Esophagus squamous epithelium (tissue), 4 donors: Measurements from ENCODE around the gene TRMT61B.

Experiments used
- POLR2A ChIP-seq, 4 donors: fragments of 450-650 bp; IDR thresholded peaks; one replicate each; pipeline ENCODE4 v1.6.1; 2017; ENCODE audit warnings: antibody characterized with exemption in 4 of 4, mild to moderate bottlenecking in 4 of 4, moderate library complexity in 3 of 4
- TF ChIP-seq, protein P1 (sequence below), 6 experiments: fragments of 450-650 bp in 4 of 6; fragments of 200-600 bp in 2 of 6; sonication (generic) in 2 of 6; IDR thresholded peaks; one replicate each; pipeline ENCODE4 v1.5.1; 2016 to 2019; ENCODE audit warnings: antibody characterized with exemption in 6 of 6, mild to moderate bottlenecking in 4 of 6, moderate library complexity in 4 of 6

GRCh38 chr2:28835781-28836180 lies 34.3 kb downstream of the TRMT61B start:
- TF ChIP-seq, protein P1, sequence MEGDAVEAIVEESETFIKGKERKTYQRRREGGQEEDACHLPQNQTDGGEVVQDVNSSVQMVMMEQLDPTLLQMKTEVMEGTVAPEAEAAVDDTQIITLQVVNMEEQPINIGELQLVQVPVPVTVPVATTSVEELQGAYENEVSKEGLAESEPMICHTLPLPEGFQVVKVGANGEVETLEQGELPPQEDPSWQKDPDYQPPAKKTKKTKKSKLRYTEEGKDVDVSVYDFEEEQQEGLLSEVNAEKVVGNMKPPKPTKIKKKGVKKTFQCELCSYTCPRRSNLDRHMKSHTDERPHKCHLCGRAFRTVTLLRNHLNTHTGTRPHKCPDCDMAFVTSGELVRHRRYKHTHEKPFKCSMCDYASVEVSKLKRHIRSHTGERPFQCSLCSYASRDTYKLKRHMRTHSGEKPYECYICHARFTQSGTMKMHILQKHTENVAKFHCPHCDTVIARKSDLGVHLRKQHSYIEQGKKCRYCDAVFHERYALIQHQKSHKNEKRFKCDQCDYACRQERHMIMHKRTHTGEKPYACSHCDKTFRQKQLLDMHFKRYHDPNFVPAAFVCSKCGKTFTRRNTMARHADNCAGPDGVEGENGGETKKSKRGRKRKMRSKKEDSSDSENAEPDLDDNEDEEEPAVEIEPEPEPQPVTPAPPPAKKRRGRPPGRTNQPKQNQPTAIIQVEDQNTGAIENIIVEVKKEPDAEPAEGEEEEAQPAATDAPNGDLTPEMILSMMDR (IDR thresholded peaks at IDR 0.05), result no peak
- no peak for TF ChIP-seq POLR2A (IDR thresholded peaks at IDR 0.05)
